ENCODE data around the gene TCF7L1. TPM values are rescaled to one million over a fixed set of nuclear protein-coding genes. Genes with fewer than 3 reads are reported as not detected.

Gene TCF7L1
- total and polyA plus RNA-seq, 2 of the 13 experiments (the other 11 are each of a cell fraction or from before 2014, with no cell fraction given) = 0.04 to 0.15 TPM

GRCh38 chr2:85131116-85131515 is 2.1 kb upstream of the TCF7L1 start (continued):
- TF ChIP-seq CTCF (CRISPR knock-in tag; IDR thresholded peaks at IDR 0.05) (peak; percentile 65), RFX1 (IDR thresholded peaks at IDR 0.05) (no peak), JDP2 (CRISPR knock-in tag; IDR thresholded peaks at IDR 0.05; ENCODE audit: borderline replicate concordance) (no peak), TCF7L2 (IDR thresholded peaks at IDR 0.05; ENCODE audit: low read depth, low read length) (no peak), ZMYM4 (CRISPR knock-in tag; IDR thresholded peaks at IDR 0.05) (no peak), BORCS8-MEF2B (CRISPR knock-in tag; IDR thresholded peaks at IDR 0.05) (no peak), HMG20B (CRISPR knock-in tag; conservative IDR thresholded peaks at IDR 0.05) (no peak), SMC3 (IDR thresholded peaks at IDR 0.05; ENCODE audit: low read length) (peak; percentile 66), RAD21 (CRISPR knock-in tag; IDR thresholded peaks at IDR 0.05) (peak; percentile 47; the same call in 1 of the 2 replicates), DNMT3B (CRISPR knock-in tag; conservative IDR thresholded peaks at IDR 0.05) (no peak), SMAD3 (CRISPR knock-in tag; IDR thresholded peaks at IDR 0.05) (no peak), ETV5 (CRISPR knock-in tag; IDR thresholded peaks at IDR 0.05; ENCODE audit: borderline replicate concordance) (no peak)
- TF ChIP-seq, protein P1, sequence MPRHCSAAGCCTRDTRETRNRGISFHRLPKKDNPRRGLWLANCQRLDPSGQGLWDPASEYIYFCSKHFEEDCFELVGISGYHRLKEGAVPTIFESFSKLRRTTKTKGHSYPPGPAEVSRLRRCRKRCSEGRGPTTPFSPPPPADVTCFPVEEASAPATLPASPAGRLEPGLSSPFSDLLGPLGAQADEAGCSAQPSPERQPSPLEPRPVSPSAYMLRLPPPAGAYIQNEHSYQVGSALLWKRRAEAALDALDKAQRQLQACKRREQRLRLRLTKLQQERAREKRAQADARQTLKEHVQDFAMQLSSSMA (CRISPR knock-in tag; IDR thresholded peaks at IDR 0.05) = no peak
- TF ChIP-seq, protein P2, sequence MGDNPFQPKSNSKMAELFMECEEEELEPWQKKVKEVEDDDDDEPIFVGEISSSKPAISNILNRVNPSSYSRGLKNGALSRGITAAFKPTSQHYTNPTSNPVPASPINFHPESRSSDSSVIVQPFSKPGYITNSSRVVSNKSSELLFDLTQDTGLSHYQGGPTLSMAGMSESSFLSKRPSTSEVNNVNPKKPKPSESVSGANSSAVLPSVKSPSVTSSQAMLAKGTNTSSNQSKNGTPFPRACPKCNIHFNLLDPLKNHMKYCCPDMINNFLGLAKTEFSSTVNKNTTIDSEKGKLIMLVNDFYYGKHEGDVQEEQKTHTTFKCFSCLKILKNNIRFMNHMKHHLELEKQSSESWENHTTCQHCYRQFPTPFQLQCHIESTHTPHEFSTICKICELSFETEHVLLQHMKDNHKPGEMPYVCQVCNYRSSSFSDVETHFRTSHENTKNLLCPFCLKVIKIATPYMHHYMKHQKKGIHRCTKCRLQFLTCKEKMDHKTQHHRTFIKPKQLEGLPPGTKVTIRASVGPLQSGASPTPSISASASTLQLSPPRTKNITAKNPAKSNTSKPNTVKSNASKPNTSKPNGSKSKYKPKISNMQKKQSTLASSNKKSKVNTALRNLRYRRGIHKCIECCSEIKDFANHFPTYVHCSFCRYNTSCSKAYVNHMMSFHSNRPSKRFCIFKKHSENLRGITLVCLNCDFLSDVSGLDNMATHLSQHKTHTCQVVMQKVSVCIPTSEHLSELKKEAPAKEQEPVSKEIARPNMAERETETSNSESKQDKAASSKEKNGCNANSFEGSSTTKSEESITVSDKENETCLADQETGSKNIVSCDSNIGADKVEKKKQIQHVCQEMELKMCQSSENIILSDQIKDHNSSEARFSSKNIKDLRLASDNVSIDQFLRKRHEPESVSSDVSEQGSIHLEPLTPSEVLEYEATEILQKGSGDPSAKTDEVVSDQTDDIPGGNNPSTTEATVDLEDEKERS (CRISPR knock-in tag; IDR thresholded peaks at IDR 0.05) = no peak

Data from HepG2 (cell line).